ENCODE results near the gene LPAR3. TPM values are rescaled to one million over a fixed set of nuclear protein-coding genes. Genes with fewer than 3 reads are reported as not detected.

The LPAR3 gene
- total RNA-seq, 1 donor from 2014 or later = 0.67 TPM

DNA sequence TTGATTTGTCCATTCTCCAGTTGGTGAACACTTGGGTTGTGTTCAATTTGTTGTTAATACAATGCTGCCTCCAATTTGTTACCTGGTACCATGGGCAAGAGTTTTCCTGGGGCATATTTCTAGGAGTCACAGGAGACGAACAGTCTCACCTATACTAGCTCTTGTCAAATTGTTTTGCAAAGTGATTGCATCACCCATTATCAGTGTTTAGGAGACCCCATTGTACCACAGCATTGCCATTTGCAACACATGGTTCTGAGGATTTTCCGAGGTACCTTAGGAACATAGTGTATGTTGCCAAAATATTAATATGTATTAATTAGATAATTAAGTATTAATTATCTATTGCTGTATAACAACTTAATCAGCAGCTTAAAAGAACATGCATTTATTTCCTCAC, 97.8 kb downstream of the LPAR3 start:
- no peak for DNase-seq (ENCODE audit: low spot score in 2 of 2, unreplicated experiment in 2 of 2)
- Mint-ChIP-seq H3K4me3 (no peak overlapping the region), H3K27me3 (ENCODE audit: low read depth) (no peaks in the 10 kb centered on the region), H3K4me1 (no peaks in the 10 kb centered on the region), H3K27ac (no peak overlapping the region), H3K9me3 (peaks cover 20% of the 10 kb centered on the region), H3K36me3 (no peaks in the 10 kb centered on the region)
- TF ChIP-seq, protein P1, sequence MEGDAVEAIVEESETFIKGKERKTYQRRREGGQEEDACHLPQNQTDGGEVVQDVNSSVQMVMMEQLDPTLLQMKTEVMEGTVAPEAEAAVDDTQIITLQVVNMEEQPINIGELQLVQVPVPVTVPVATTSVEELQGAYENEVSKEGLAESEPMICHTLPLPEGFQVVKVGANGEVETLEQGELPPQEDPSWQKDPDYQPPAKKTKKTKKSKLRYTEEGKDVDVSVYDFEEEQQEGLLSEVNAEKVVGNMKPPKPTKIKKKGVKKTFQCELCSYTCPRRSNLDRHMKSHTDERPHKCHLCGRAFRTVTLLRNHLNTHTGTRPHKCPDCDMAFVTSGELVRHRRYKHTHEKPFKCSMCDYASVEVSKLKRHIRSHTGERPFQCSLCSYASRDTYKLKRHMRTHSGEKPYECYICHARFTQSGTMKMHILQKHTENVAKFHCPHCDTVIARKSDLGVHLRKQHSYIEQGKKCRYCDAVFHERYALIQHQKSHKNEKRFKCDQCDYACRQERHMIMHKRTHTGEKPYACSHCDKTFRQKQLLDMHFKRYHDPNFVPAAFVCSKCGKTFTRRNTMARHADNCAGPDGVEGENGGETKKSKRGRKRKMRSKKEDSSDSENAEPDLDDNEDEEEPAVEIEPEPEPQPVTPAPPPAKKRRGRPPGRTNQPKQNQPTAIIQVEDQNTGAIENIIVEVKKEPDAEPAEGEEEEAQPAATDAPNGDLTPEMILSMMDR (IDR thresholded peaks at IDR 0.05; ENCODE audit: unreplicated experiment) = no peak

DNA sequence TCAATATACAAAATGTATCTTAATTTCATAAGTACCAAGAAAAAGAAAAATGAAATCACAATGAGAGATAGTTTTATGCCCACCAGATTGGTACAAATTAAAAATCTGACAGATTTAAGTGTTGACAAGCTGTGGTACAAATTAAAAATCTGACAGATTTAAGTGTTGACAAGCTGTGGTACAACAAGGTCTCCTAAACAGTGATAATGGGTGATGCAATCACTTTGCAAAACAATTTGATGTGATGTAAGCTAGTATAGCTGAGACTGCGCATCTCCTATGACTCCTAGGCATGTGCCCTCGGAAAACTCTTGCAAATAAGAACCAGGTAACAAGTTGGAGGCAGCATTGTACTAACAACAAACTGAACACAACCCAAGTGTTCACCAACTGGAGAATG, 100.6 kb downstream of the LPAR3 start:
- H3K27me3 Mint-ChIP-seq (ENCODE audit: low read depth) = no peaks in the 10 kb centered on the region
- TF ChIP-seq, protein P1 (IDR thresholded peaks at IDR 0.05; ENCODE audit: unreplicated experiment) = no peak

DNA sequence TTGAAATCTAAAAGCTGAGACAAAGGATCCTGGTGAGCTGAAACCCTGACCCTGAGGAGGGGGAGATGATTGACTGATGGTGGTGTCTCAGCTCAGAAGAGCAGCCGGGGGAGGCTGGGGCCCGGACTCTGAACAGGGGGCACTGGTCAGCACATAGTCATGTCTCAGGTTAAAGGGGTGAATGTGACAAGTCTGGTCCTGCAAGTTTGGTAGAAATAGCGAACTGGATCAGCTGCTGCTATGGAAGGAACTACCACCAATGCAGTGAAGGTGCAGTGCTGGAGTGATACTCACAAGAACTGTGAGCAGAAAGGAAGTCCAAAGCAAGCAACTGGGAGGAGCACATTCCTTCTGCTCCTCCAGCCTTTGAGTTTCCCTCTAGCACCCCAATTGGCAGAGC, 104.0 kb downstream of the LPAR3 start:
- H3K36me3 Mint-ChIP-seq = no peaks in the 10 kb centered on the region
- no peak for DNase-seq (ENCODE audit: low spot score in 2 of 2, unreplicated experiment in 2 of 2)
- H3K27me3 Mint-ChIP-seq (ENCODE audit: low read depth) = no peaks in the 10 kb centered on the region
- H3K27ac Mint-ChIP-seq = no peak overlapping the region
- TF ChIP-seq, protein P1 (IDR thresholded peaks at IDR 0.05; ENCODE audit: unreplicated experiment) = no peak
- no peak overlapping the region for H3K4me3 Mint-ChIP-seq
- H3K4me1 Mint-ChIP-seq = peaks cover 10% of the 10 kb centered on the region
- peaks cover 17% of the 10 kb centered on the region for H3K9me3 Mint-ChIP-seq

More for the DNA sequence above, 100.6 kb downstream of the LPAR3 start:
- Mint-ChIP-seq H3K4me3 (no peak overlapping the region), H3K4me1 (no peaks in the 10 kb centered on the region), H3K9me3 (peaks cover 20% of the 10 kb centered on the region), H3K27ac (no peak overlapping the region), H3K36me3 (no peaks in the 10 kb centered on the region)
- no peak for DNase-seq (ENCODE audit: low spot score in 2 of 2, unreplicated experiment in 2 of 2)

DNA sequence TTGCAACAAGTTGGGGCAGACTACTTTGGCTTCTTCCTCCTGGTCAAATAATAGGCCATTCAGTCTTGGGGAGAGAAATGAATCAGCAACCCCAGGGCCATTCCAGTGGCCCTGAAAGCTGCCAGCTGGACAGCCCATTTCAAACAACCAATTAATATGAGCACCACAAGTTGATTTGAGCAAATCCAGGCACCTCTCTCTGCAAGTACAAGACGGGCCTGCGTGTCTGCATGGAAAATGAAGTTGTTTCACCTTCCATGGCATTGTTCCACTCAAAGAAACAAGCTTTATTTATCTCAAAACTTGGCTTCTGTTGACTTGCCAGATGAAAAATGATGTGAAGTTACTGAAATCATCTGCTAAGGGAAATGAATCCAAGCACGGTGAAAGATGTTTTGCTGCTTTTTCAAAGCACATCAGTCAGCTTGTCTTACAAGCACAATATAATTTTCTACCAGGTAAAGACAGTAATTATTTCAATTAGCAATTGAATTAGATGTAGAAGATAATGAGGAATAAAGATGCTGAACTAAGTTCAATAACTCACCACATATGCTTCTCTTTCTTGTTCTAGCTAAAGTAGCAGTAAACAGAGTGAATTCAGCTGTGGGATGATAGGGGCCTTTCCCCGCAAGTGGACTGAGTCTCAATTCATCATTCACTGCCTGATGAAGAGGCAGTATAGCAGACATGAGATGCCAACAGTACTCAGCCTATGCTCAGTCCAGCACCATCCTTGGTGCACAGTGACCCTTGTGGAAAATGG, 107.6 kb downstream of the LPAR3 start:
- H3K27me3 Mint-ChIP-seq (ENCODE audit: low read depth) = no peaks in the 10 kb centered on the region
- H3K27ac Mint-ChIP-seq = no peak overlapping the region
- peaks cover 10% of the 10 kb centered on the region for H3K4me1 Mint-ChIP-seq
- H3K9me3 Mint-ChIP-seq = no peaks in the 10 kb centered on the region
- DNase-seq (ENCODE audit: low spot score in 2 of 2, unreplicated experiment in 2 of 2) = no peak
- H3K36me3 Mint-ChIP-seq = no peaks in the 10 kb centered on the region
- no peak overlapping the region for H3K4me3 Mint-ChIP-seq
- TF ChIP-seq, protein P1 (IDR thresholded peaks at IDR 0.05; ENCODE audit: unreplicated experiment) = no peak

GRCh38 chr1:84782881-84783280, 110.1 kb downstream of the LPAR3 start:
- Mint-ChIP-seq H3K27me3 (ENCODE audit: low read depth) (no peaks in the 10 kb centered on the region), H3K4me1 (peaks cover 10% of the 10 kb centered on the region), H3K36me3 (no peaks in the 10 kb centered on the region), H3K4me3 (no peak overlapping the region), H3K9me3 (no peaks in the 10 kb centered on the region), H3K27ac (no peak overlapping the region)
- TF ChIP-seq, protein P1 (IDR thresholded peaks at IDR 0.05; ENCODE audit: unreplicated experiment) = no peak
- DNase-seq (ENCODE audit: low spot score in 2 of 2, unreplicated experiment in 2 of 2) = no peak
